Smooth muscle cell (in vitro differentiated cells): Measurements from ENCODE around the gene CCDC187. TPM values are rescaled to one million over a fixed set of nuclear protein-coding genes. Genes with fewer than 3 reads are reported as not detected.

Experiments
- DNase-seq: peaks from one replicate; lab custom pipeline; 2025; ENCODE audit not compliant: unreplicated experiment; lab: John Stamatoyannopoulos, UW
- H2AFZ ChIP-seq: fragments of 200-600 bp; sonication (generic); 2 replicates; pipeline ENCODE4 v1.6.0; 2016; ENCODE audit warnings: antibody characterized with exemption, low read depth, mild to moderate bottlenecking
- H3F3A ChIP-seq: fragments of 200-600 bp; sonication (generic); 2 replicates; pipeline ENCODE4 v1.6.0; 2017; ENCODE audit warnings: antibody characterized with exemption, low read depth
- H3K27ac ChIP-seq: fragments of 200-600 bp; sonication (generic); 2 replicates; pipeline ENCODE4 v1.5.1; 2016; ENCODE audit warnings: low read depth, mild to moderate bottlenecking
- H3K27me3 ChIP-seq: fragments of 200-600 bp; sonication (generic); 2 replicates; pipeline ENCODE4 v1.6.1; 2016; ENCODE audit warnings: low read depth, mild to moderate bottlenecking
- H3K36me3 ChIP-seq: fragments of 200-600 bp; sonication (generic); 2 replicates; pipeline ENCODE4 v1.5.1; 2016; ENCODE audit warnings: low read depth
- H3K4me1 ChIP-seq: fragments of 200-600 bp; sonication (generic); 2 replicates; pipeline ENCODE4 v1.5.1; 2016; ENCODE audit warnings: low read depth
- H3K4me2 ChIP-seq: fragments of 200-600 bp; sonication (generic); 2 replicates; pipeline ENCODE4 v1.6.0; 2016; ENCODE audit warnings: mild to moderate bottlenecking
- H3K4me3 ChIP-seq: fragments of 200-600 bp; sonication (generic); 2 replicates; pipeline ENCODE4 v1.5.1; 2016; ENCODE audit warnings: mild to moderate bottlenecking
- H3K79me2 ChIP-seq: fragments of 200-600 bp; sonication (generic); 2 replicates; pipeline ENCODE4 v1.6.0; 2016; ENCODE audit warnings: low read depth, mild to moderate bottlenecking
- H3K9ac ChIP-seq: fragments of 200-600 bp; sonication (generic); 2 replicates; pipeline ENCODE4 v1.6.0; 2016; ENCODE audit warnings: low read depth
- H3K9me3 ChIP-seq: fragments of 200-600 bp; sonication (generic); replicated peaks from 2 replicates; pipeline ENCODE4 v1.5.1; 2016; ENCODE audit warnings: low read depth
- H4K20me1 ChIP-seq: fragments of 200-600 bp; sonication (generic); 2 replicates; pipeline ENCODE4 v1.6.0; 2016; ENCODE audit warnings: low read depth
- CTCF ChIP-seq: fragments of 200-600 bp; sonication (generic); IDR thresholded peaks from 2 replicates; pipeline ENCODE4 v1.5.1; 2017; ENCODE audit warnings: borderline replicate concordance, mild to moderate bottlenecking, antibody characterized with exemption; ENCODE audit not compliant: insufficient read depth, poor library complexity, severe bottlenecking
- WGBS: methylation state at CpG from one replicate; pipeline ENCODE4 v1.1.7; 2016; ENCODE audit warnings: low lambda C conversion rate; 5-methylcytosine and 5-hydroxymethylcytosine counted together
- polyA plus RNA-seq: library from polyadenylated mRNA; unstranded; fragments of >200 nt; fragmentation: Nextera tagmentation; extraction: Ambion mirVana; gene quantifications from 2 replicates; pipeline ENCODE4 v1.2.1, GENCODE V29; 2016
- total RNA-seq: library from RNA; depleted of rRNA; stranded (reverse); fragments of >200 nt; gene quantifications from 2 replicates; pipeline ENCODE4 v1.2.3, GENCODE V29; 2014

The CCDC187 gene
- total and polyA plus RNA-seq, 2 experiments from 2014 or later = 0.10 TPM; not detected in 1

- WGBS = 91% methylated on average over 16 of the region's 16 CpGs
- Histone ChIP-seq H3K4me2 (no peak overlapping the region), H3K36me3 (no peaks in the 10 kb centered on the region), H3F3A (no peaks in the 10 kb centered on the region), H3K27ac (no peak overlapping the region), H3K4me3 (no peak overlapping the region), H3K79me2 (no peaks in the 10 kb centered on the region), H4K20me1 (no peaks in the 10 kb centered on the region), H3K9me3 (no peaks in the 10 kb centered on the region), H3K27me3 (peaks cover 13% of the 10 kb centered on the region), H3K9ac (no peak overlapping the region), H3K4me1 (peaks cover 3% of the 10 kb centered on the region), H2AFZ (no peak overlapping the region)
- no peak for DNase-seq
- no peak for TF ChIP-seq CTCF
Observed at GRCh38 chr9:136280535-136281315, 23.2 kb downstream of the CCDC187 start.

GRCh38 chr9:136279471-136279870, 24.4 kb downstream of the CCDC187 start:
- no peaks in the 10 kb centered on the region for H3K36me3 ChIP-seq
- peaks cover 3% of the 10 kb centered on the region for H3K4me1 ChIP-seq
- H3K27me3 ChIP-seq = peaks cover 16% of the 10 kb centered on the region
- H3F3A ChIP-seq = no peaks in the 10 kb centered on the region
- no peak overlapping the region for H3K27ac ChIP-seq
- H3K79me2 ChIP-seq = no peaks in the 10 kb centered on the region
- no peak for DNase-seq
- H3K9ac ChIP-seq = no peak overlapping the region
- no peak overlapping the region for H2AFZ ChIP-seq
- H3K4me2 ChIP-seq = no peak overlapping the region
- 89% methylated on average over 6 of the region's 6 CpGs for WGBS
- H3K4me3 ChIP-seq = no peak overlapping the region
- H3K9me3 ChIP-seq = no peaks in the 10 kb centered on the region
- TF ChIP-seq CTCF = no peak
- no peaks in the 10 kb centered on the region for H4K20me1 ChIP-seq

- H3K9me3 ChIP-seq = no peaks in the 10 kb centered on the region
- no peaks in the 10 kb centered on the region for H3F3A ChIP-seq
- no peaks in the 10 kb centered on the region for H3K79me2 ChIP-seq
- TF ChIP-seq CTCF = no peak
- no peaks in the 10 kb centered on the region for H4K20me1 ChIP-seq
- no peak overlapping the region for H3K27ac ChIP-seq
- H3K27me3 ChIP-seq = peaks cover 16% of the 10 kb centered on the region
- H3K4me3 ChIP-seq = no peak overlapping the region
- 96% methylated on average over 1 of the region's 1 CpG for WGBS
- no peak overlapping the region for H3K4me2 ChIP-seq
- H3K9ac ChIP-seq = no peak overlapping the region
- no peak overlapping the region for H2AFZ ChIP-seq
- no peaks in the 10 kb centered on the region for H3K36me3 ChIP-seq
- peaks cover 3% of the 10 kb centered on the region for H3K4me1 ChIP-seq
- no peak for DNase-seq
Observed at GRCh38 chr9:136278894-136279293, 25.0 kb downstream of the CCDC187 start.

GRCh38 chr9:136278221-136278620, 25.7 kb downstream of the CCDC187 start:
- Histone ChIP-seq H3K9ac (no peak overlapping the region), H3K27ac (no peak overlapping the region), H3K27me3 (peaks cover 16% of the 10 kb centered on the region), H2AFZ (no peak overlapping the region), H3K79me2 (no peaks in the 10 kb centered on the region), H3K4me2 (no peak overlapping the region), H3K36me3 (no peaks in the 10 kb centered on the region), H4K20me1 (no peaks in the 10 kb centered on the region), H3K4me1 (no peaks in the 10 kb centered on the region), H3K4me3 (no peak overlapping the region), H3K9me3 (no peaks in the 10 kb centered on the region), H3F3A (no peaks in the 10 kb centered on the region)
- TF ChIP-seq CTCF = no peak
- DNase-seq = no peak
- 88% methylated on average over 9 of the region's 9 CpGs for WGBS
